GM18526 (cell line): ENCODE data around the gene TARBP1.

Experiments used
- POLR2A ChIP-seq: IDR thresholded peaks from 3 replicates; pipeline ENCODE4 v1.6.1; 2011; ENCODE audit not compliant: insufficient read length; ENCODE audit errors: extremely low read depth

TARBP1 gene

DNA sequence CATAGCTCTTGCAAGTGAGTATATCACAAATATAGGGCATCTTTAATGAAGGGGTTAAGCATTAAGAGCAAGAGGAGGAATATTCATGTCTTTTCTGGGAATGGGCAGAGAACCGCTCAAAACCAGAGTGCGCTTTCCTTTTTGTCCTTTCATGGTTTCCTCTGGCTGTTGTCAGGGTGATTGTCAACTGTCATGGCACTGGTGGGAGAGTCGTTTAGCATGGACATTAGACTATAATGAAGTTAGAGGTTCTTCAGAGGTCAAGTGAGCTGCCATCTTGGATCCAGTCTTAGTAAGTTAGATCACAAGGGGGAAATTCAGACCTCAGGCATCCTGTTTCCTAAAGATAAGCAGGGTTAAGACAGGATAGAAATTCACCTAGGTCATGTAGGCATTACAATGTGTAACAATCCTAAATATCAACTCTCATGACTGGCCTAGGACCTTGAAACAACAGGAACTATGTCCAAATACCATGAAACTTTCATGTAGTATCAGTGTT is 117.8 kb downstream of the TARBP1 start:
- no peak for TF ChIP-seq POLR2A

DNA sequence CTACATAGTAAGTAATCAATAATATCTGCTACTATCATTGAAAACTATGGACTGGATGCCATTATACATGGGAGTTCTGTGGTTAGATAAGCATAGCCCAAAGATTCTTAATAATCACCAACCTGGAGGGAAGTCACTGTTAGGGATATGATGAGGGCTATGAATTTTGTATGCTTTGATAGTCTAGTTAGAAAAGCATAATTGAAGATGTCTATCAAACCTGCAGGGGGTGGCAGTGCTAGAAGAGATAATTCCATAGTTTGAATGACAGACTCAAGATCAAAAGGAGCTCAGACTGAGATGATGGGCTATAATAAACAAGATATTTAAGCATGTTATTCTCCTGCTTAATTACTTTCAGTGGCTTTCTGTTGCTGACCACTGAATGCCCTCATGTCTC is 121.1 kb downstream of the TARBP1 start:
- no peak for TF ChIP-seq POLR2A

DNA sequence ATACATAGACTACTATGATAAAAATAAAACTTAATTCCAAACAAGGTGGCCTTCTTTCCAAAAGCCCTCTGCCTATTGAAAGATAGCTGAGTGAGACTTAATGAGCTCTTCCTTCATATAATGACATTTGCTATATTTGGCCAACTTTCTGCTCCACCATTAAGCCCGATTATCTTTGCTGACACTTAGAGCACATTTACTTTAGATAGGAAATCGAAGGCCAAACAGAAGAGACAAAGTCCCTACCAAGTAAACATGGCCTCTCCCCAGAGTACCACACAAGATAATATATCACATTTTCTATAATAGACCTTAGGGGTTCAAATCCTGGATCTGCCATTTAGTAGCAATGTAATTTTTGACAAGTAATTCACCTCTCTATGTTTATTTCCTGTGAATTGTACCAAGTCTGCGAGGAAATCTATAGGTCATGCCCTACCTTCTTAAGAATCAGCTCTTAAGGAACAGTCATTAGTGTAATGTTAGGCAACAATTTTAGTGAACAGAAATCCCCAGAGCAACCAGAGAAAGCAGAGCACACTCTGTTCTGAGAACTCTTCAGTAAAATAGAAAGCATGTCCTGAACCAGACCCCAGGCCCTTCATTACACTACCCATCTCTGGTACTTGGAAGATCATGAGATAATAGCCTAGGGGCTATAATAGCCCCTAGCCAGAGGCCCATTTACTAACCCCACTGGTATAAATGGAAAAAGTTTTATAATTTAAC is 123.0 kb downstream of the TARBP1 start:
- no peak for TF ChIP-seq POLR2A

DNA sequence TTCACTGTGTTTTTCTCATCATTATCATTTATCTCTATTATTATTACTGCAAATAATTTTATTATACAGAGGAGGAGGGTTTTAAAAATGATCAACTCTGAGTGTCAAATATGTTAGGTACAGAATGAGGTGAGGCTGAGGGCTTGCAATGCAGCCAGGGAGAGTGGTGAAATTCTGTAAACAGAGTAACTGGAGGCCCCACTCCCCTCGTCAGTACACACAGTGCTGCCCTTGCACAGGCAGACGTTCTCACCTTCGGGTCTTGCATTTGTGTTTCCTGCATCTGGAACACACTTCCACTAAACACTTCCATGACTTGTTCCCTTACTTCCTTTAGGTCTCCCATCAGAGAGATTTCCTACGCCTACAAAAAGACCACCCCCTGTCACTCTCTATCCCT is 130.0 kb downstream of the TARBP1 start:
- TF ChIP-seq POLR2A = no peak

DNA sequence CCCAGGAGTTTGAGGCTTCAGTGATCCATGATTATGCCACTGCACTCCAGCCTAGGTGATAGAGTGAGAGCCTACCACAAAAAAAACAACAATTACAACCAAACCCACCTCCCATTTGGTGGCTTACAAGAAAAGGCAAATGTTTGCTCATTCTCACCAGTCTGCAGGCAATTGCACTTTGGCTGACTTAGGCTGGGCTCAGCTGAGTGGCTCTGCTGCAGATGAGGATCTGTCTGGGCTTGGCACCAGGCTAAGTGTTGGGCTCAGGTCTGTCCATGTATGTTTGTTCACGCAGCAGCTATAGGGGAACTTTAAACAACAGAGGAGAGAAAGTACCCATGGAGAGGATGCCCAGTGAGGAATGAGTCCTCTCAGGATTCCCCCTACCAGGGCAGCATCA is 133.7 kb downstream of the TARBP1 start:
- TF ChIP-seq POLR2A = no peak

DNA sequence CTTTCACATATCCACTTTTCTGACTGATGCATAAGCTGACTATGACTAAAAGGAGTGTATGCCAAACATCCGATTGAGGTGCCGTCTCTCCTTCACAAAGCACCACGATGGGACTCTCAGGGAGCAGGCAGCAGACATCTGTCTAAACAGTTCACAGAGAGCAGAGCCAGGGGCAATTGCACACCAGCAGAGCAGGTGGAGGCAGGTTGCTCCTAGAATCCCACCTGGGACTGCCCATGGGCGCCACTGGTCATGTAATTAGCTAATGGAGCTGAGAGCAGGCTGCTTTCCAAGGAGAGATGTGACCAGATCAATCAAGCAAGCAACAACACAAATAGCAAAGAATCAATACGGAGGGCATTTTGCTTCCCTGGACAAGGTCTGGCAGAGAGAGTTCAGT is 136.2 kb downstream of the TARBP1 start:
- TF ChIP-seq POLR2A = no peak
